ENCODE data around the gene SPPL2A.
A peak's percentile ranks its signal among the peaks of the same experiment; 100 is the strongest.
"Not testable (repeated sequence)": the region's sequence is repeated elsewhere in the genome, so short reads cannot be mapped to it uniquely, and the experiment has no call there.

SPPL2A gene

DNA sequence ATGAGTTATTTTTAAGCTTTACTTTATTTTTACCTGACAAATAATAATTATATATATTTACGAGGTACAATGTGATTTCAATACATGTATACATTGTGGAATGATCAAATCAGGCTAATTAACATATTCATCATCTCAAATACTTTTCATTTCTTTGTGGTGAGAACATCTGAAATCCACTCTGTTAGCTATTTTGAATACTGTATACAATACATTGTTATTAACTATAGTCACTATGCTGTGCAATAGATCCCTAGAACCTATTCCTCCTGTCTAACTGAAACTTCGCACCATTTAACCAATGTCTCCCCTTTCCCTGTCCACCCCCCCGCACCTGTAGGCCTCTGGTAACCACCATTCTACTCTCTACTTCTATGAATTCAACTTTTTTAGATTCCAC is 7.9 kb upstream of the SPPL2A start:
- DNase-seq (ENCODE audit: low read depth in 2 of 2): no peak

- no peak for DNase-seq (ENCODE audit: low read depth in 2 of 2)
Measured at GRCh38 chr15:50767332-50767861, 1.9 kb upstream of the SPPL2A start.

- peak in 1 of 2 donors; percentile 10 for DNase-seq (ENCODE audit: low read depth in 2 of 2)
Measured at GRCh38 chr15:50764461-50765194, 878 bp downstream of the SPPL2A start.

GRCh38 chr15:50758712-50759205 is 6.7 kb downstream of the SPPL2A start:
- no peak for DNase-seq (ENCODE audit: low read depth in 2 of 2)

DNA sequence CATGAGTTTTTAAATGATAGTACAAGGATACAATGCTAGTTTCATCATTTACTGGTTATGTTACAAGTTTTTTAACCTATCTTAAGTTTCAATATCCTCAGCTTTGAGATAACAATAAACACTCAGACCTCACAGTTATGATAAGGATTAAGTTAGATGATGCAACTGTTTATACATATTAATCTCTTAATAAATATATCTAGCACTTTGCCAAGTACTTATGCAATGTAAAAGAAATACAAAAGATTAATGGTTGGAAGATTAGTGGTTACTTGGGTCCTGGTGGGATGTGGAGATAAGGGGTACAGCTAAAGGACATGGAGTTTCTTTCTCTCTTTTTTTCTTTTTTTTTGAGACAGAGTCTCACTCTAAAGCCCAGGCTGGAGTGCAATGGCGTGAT is 12.0 kb downstream of the SPPL2A start:
- no peak for DNase-seq (ENCODE audit: low read depth in 2 of 2)

DNA sequence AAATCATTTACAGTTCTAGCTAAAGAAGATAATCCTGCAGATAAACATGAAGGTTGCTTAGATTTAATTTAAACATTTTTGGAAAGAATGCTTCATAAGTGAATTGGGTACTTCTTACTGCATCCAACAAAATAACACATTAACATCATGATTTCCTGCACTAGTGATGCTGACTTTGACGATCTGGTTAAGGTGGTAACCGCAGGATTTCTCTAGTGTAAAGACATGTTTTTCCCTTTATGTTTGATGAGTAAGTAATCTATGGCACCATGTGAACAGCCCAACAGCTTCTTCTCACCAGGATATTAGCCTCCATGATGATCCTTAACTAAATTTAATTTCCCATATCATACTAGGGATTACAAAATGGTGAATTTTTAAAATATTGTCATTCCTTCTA is 14.1 kb downstream of the SPPL2A start:
- no peak for DNase-seq (ENCODE audit: low read depth in 2 of 2)

DNA sequence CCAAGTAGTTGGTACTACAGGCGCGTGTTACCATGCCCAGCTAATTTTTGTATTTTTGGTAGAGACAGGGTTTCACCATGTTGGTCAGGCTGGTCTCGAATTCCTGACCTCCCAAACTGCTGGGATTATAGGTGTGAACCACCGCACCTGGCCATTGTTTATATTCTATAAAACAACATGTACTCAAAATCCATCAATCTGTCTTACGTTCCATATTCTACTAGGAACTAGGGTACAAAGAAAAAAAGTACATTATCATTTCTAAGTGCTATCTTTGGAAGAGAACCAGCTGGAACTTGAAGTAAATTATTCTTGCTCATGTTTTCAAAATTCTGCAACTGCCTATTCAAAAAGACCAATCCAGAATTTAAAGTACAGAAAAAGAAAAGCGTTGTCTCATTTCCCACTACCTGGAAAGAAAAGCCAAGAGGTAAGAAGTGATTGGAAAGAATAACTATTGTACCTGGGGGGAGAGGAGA is 15.2 kb downstream of the SPPL2A start:
- no peak for DNase-seq (ENCODE audit: low read depth in 2 of 2)

- DNase-seq (ENCODE audit: low read depth in 2 of 2): no peak
Measured at GRCh38 chr15:50747523-50747922, 18.0 kb downstream of the SPPL2A start.

DNA sequence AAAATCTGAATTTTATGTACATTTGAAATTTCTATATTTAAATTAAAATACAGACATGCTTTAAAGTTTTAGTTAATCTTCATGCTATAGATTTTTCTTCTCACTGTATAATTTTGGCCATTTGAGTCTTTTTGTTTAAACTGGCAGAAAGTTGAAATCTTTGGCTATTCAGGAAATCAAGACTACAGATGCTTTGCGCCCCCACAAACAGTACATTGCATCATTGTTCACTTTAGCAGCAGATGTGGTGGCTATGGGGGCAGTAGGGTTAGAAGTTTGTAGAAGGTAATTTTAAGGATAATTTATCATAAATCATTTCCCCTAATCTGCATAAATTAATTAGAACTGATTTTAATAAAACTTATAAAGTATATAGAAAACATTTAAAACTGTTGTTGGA is 20.9 kb downstream of the SPPL2A start:
- DNase-seq (ENCODE audit: low read depth in 2 of 2): no peak

- DNase-seq (ENCODE audit: low read depth in 2 of 2): no peak
Measured at GRCh38 chr15:50740955-50741354, 24.6 kb downstream of the SPPL2A start.

GRCh38 chr15:50736823-50737222 is 28.7 kb downstream of the SPPL2A start:
- DNase-seq (ENCODE audit: low read depth in 2 of 2): no peak

DNA sequence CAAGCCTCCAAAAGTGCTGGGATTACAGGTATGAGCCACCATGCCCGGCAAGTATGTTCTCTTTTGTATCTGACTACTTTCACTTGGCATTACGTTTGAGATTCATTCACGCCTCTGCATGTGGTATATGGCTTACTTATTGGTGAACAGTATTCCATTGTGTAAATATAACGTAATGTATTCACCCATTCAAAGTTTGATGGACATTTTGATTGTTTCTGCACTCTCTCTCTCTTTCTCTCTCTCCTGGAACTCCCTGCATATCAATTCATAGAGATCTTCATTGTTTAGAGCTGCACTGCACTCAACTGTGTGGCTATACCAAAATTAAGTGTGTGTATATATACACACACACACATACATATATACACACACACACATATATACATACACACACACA is 30.4 kb downstream of the SPPL2A start:
- DNase-seq (ENCODE audit: low read depth in 2 of 2): no peak

DNA sequence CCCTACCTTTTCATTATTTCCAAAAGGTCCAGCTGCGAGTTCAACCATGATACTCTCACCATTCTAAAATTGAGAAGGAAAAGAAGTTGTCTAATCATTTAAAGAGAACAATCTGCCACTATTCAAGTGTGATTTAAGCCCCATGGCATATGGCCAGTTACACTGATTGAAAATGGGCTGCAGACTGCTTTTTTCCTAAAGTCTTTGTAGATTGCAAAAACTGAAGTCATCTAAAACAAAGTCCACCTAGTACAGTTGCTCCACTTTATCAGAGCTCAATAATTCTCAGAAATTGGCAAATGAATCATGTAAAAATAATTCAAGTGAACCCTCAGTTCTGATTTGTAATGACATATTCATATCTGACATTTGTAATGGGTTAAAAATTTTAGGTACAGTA is 39.2 kb downstream of the SPPL2A start:
- DNase-seq (ENCODE audit: low read depth in 2 of 2): no peak

DNA sequence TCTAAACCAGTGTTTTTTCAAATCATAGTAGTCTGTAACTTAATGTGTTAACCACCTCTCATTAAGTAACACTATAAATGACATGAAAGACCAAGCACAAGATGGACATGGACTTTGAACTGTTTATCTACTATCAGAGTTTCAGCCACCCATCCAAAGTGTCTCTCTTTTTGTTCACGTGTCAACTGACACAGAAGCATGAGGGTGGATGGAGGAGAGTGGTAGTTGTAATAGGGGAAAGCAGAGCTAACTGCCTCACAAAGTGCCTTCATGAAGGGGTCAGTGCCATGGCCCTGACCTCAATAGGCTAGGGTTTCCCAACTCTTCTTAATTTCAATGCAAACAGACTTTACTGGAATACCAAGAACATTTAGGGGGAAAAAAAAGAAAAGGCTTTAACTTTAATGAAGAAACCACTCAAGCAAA is 46.8 kb downstream of the SPPL2A start:
- DNase-seq (ENCODE audit: low read depth in 2 of 2): no peak

- DNase-seq (ENCODE audit: low read depth in 2 of 2): no peak
Measured at GRCh38 chr15:50712018-50712417, 53.5 kb downstream of the SPPL2A start.

GRCh38 chr15:50710585-50710984 is 54.9 kb downstream of the SPPL2A start:
- no peak for DNase-seq (ENCODE audit: low read depth in 2 of 2)

GRCh38 chr15:50707878-50708427 is 57.6 kb downstream of the SPPL2A start:
- no peak for DNase-seq (ENCODE audit: low read depth in 2 of 2)

DNA sequence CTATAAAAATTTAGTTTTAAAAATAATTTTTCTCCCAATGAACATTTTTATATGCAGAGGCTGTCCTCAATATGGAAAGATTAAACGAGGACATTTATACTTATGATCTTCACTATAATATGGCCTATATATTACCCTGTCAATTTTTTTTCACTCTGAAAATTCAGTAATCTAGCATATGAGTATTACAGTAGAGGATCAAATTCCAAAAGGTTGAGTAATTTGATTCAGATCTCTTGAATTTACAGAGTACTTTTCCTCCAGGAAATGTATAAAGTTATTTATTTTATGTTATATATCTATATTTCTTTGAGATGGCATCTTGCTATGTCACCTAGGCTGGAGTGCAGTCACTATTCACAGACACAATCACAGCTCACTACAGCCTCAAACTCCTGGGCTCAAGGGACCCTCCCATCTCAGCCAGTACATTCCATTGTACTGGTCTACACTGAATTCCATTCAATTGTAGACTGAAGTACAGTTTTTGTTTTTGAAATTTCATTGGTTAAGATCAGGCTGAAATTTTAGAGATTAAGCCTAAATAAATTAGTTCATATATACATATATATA is 62.7 kb downstream of the SPPL2A start:
- no peak for DNase-seq (ENCODE audit: low read depth in 2 of 2)

GRCh38 chr15:50698101-50698500 is 67.4 kb downstream of the SPPL2A start:
- DNase-seq (ENCODE audit: low read depth in 2 of 2): no peak

GRCh38 chr15:50697109-50697797 is 68.3 kb downstream of the SPPL2A start:
- no peak for DNase-seq (ENCODE audit: low read depth in 2 of 2)

- DNase-seq (ENCODE audit: low read depth in 2 of 2): not testable (repeated sequence)
Measured at GRCh38 chr15:50694634-50695165, 70.8 kb downstream of the SPPL2A start.
